ENCODE measurements around the gene CRLF2.
"Not testable (repeated sequence)": the region's sequence is repeated elsewhere in the genome, so short reads cannot be mapped to it uniquely, and the experiment has no call there.

CRLF2 gene, protein sequence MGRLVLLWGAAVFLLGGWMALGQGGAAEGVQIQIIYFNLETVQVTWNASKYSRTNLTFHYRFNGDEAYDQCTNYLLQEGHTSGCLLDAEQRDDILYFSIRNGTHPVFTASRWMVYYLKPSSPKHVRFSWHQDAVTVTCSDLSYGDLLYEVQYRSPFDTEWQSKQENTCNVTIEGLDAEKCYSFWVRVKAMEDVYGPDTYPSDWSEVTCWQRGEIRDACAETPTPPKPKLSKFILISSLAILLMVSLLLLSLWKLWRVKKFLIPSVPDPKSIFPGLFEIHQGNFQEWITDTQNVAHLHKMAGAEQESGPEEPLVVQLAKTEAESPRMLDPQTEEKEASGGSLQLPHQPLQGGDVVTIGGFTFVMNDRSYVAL

GRCh38 chrX:1212532-1212931 is at the start of gene CRLF2:
Gene CRLF2, minus strand, starts transcription at chrX:1212649. Its CDS starts 15 bp downstream, at chrX:1212634.
- no peak for DNase-seq (ENCODE audit: low spot score)

GRCh38 chrX:1261771-1262170 is 49.3 kb upstream of the CRLF2 start:
- not testable (repeated sequence) for DNase-seq (ENCODE audit: low spot score)

- DNase-seq (ENCODE audit: low spot score), result no peak
Measured at GRCh38 chrX:1261285-1261684, 48.8 kb upstream of the CRLF2 start.

GRCh38 chrX:1252861-1253260 is 40.4 kb upstream of the CRLF2 start:
- no peak for DNase-seq (ENCODE audit: low spot score)

- DNase-seq (ENCODE audit: low spot score), result peak; percentile 83
Measured at GRCh38 chrX:1249101-1249887, 36.8 kb upstream of the CRLF2 start.

DNA sequence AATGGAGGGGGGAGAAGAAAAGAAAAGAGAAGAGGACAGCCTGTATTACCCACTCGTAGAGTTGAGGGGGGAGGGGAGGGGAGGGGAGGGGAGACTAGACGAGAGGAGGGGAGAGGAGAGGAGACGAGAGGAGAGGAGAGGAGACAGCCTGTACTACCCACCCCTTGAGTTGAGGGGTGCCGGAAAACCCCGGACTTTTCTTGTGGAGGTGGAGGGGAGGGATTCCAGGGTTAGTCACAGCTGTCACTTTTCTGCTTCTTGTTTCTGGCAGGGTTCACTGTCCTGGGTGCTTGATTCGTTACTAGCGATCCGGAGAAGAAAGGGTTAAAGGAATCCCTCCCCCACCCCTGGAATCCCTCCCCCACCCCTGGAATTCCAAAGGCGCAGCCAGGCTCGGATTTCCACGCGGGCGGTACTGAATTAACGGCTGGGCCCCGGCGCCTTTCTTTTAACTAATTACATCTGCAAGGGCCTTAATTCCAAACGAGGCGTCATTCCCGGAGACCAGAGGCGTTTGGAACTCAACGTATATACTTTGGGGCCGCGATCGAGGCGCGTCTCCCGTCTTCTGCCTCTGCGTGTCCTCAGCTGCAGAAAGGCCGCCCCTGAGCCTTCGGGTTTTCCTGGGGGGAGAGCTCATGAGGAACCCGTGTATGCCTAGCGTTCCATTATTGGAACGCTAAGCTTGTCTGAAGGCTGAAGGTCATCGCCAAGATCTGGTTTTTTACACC is 36.0 kb upstream of the CRLF2 start:
- DNase-seq (ENCODE audit: low spot score), result peak; percentile 87

DNA sequence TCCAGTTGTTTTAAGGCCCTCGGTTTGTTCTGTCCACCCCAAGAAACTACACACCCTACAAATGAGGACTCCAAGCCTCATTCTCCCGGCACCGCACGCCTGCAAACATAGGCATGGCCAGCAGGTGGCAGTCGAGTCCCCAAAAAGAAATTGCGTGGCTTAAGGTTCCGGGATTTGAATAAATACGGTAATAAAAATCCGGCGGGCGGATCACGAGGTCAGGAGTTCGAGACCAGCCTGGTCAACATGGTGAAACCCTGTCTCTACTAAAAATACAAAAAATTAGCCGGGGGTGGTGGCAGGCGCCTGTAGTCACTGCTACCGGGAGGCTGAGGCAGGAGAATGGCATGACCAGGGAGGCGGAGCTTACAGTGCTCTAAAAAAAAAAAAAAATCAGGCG is 34.4 kb upstream of the CRLF2 start:
- peak; percentile 89 for DNase-seq (ENCODE audit: low spot score)

DNA sequence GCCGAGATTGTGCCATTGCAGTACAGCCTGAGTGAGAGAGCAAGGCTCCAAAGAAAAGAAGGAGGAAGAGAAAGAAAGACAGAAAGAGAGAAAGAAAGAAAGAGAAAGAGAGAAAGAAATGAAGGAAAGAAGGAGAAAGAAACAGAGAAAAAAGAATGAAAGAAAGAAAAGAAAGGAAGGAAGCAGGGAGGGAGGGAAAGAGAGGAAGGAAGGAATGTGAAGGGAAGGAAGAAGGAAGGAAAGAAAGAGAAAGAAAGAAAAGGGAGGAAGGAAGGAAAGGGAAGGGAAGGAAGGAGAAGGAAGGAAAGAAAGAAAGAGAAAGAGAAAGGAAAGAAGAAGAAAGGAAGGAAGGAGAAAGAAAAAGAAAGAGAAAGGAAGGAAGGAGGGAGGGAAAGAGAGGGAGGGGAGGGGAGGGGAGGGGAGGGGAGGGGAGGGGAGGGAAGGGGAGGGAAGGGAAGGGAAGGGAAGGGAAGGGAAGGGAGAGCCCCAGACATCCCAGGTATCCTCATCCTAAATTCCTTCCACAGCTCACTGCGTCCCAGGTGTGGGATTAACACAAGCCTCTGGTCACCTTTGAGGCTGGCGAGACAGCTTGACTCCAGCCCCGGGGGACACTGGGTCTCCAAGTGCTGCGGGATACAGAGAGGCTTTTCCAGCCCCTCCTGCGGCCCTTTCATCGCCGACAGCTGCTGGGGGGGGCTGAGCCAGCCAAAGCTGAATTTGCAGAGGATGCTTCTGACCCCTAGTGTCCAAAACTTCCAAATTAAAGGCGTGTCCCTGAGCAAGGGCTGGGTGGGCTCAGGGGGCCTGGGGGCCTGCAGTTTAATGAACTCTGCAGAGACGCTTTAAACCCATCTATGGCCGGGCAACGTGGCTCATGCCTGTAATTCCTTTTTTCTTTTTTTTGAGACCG is 32.0 kb upstream of the CRLF2 start:
- DNase-seq (ENCODE audit: low spot score), result peak; percentile 81

GRCh38 chrX:1242891-1243402 is 30.5 kb upstream of the CRLF2 start:
- DNase-seq (ENCODE audit: low spot score), result no peak

DNA sequence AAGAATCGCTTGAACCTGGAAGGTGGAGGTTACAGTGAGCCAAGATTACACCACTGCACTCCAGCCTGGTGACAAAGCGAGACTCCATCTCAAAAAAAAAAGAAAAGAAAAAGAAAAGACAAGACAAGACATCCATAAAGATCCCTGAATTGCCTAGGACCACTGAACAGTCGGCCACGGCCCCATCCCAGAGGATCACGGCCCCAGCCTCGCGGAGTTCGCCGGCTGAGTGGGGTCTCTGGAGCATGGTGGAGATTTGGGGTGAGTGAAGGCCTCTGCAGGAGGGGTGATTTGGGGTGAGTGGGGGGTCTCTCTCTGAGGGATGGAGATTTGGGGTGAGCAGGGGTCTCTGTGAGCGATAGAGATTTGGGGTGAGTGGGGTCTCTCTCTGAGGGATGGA is 28.1 kb upstream of the CRLF2 start:
- not testable (repeated sequence) for DNase-seq (ENCODE audit: low spot score)

DNA sequence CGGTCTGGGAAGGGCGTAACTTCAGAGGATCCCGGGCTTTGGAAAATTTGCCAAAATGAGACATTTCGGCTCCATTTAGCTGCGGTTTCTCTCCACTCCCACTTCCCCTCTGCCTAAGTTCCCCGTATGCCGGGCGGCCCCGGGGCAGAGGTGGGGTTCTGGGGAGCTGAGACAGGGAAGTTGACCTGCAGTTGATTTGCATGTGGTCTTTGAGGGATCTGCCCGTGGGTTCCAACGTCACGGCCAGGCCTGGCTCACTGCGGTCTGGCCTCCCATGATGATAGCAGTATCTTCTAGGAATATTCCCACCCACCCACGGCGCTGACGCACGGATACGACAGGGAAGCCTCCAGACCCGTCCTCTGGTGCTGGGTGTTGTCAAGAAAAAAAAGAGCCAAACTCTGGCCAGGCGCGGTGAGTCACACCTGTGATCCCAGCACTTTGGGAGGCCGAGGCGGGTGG is 27.3 kb upstream of the CRLF2 start:
- no peak for DNase-seq (ENCODE audit: low spot score)

- DNase-seq (ENCODE audit: low spot score), result no peak
Measured at GRCh38 chrX:1231850-1232465, 19.5 kb upstream of the CRLF2 start.

DNA sequence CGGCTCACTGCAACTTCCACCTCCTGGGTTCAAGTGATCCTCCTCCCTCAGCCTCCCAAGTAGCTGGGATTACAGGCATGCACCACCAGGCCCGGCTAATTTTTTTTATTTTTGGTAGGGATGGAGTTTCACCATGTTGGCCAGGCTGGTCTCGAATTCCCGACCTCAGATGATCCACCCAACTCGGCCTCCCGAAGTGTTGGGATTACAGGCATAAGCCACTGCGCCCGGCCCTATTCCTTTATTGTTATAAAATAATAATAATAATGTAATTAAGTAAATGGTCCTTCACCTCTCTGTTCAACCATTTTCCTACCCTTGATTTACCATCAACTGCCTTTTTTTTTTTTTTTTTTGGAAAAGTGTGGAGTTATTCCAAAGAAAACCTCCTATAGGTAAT is 15.7 kb upstream of the CRLF2 start:
- not testable (repeated sequence) for DNase-seq (ENCODE audit: low spot score)

- DNase-seq (ENCODE audit: low spot score), result no peak
Measured at GRCh38 chrX:1226249-1226648, 13.8 kb upstream of the CRLF2 start.

DNA sequence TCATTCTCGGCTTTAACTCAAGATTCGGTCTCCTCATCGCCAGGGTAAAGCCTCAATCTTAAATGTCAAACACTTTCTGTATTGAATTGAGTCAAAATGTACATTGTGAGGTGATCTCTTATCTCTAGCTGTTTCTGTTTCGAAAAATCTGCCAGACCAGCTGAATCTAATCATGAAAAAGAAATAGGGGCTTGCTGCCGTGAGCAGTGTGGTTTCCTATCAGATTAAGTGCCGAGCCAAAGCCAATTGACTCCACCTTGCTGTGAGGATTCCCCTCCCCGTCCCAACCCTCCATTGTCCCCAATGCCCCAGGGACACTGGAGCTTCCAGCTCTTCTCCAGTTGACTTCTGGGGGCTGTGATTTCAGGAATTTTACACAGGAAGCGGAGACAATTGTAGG is 12.5 kb upstream of the CRLF2 start:
- DNase-seq (ENCODE audit: low spot score), result peak; percentile 63

DNA sequence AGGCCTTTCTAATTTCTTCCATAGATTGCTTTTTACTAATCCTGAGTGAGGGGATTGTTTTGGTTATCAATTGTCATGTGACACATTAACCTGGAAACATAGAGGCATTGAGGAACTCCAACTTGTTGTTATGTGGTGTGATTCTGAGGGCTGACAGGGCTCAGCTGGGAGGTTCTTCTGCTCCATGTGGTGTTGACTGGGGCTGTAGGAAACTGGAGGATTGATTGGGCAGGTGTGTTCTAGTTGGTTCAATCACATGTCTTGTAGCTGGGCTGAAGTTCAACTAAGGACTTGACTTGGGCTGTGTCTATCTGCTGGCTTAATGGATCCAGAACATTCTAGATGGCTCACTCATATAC is 10.8 kb upstream of the CRLF2 start:
- no peak for DNase-seq (ENCODE audit: low spot score)

- DNase-seq (ENCODE audit: low spot score), result no peak
Measured at GRCh38 chrX:1222531-1223241, 10.2 kb upstream of the CRLF2 start.

- DNase-seq (ENCODE audit: low spot score), result no peak
Measured at GRCh38 chrX:1221296-1221845, 8.9 kb upstream of the CRLF2 start.

DNA sequence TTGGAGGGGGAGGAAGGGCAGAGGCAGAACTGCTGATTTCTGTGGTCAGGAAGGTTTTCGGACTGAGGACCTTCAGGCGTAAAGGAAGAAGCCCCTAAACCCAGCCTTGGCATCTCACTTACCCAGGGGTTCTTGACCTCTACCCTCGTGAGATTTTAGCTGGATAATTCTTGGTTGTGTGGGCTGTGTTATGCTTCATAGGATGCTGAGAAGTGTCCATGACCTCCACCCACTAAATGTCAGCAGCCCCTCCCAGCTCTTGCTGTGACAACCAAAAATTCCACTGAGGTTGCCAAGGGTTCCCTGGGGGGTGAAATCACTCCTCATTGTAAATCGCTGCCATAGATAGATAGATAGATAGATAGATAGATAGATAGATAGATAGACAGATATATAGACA is 5.8 kb upstream of the CRLF2 start:
- no peak for DNase-seq (ENCODE audit: low spot score)

All from ecto neural progenitor cell (in vitro differentiated cells).